SK-N-MC (cell line): Measurements from ENCODE around the gene BRAP.
"Not testable (repeated sequence)": the region's sequence is repeated elsewhere in the genome, so short reads cannot be mapped to it uniquely, and the experiment has no call there.

Experiments used
- DNase-seq: peaks from one replicate; pipeline ENCODE4 v3.0.0-alpha.2; 2011; ENCODE audit warnings: low read depth, low spot score
- H3K27ac ChIP-seq: fragments of 200-600 bp; sonication (generic); 2 replicates; pipeline ENCODE4 v1.5.1; 2016; ENCODE audit warnings: mixed run types
- H3K36me3 ChIP-seq: fragments of 200-600 bp; sonication (generic); 2 replicates; pipeline ENCODE4 v1.6.1; 2017; ENCODE audit warnings: antibody characterized with exemption, low read length, mixed read lengths; ENCODE audit not compliant: insufficient read depth
- H3K4me3 ChIP-seq: fragments of 200-600 bp; sonication (generic); 2 replicates; pipeline ENCODE4 v1.5.1; 2016
- H3K9ac ChIP-seq: fragments of 200-600 bp; sonication (generic); 2 replicates; pipeline ENCODE4 v1.8.0; 2017; ENCODE audit warnings: mixed run types, mixed read lengths; ENCODE audit not compliant: insufficient read length
- H3K9me3 ChIP-seq: fragments of 200-600 bp; sonication (generic); 2 replicates; pipeline ENCODE4 v1.6.1; 2017; ENCODE audit warnings: low read depth, mild to moderate bottlenecking, antibody characterized with exemption, low read length, moderate library complexity, mixed read lengths
- EZH2 ChIP-seq: fragments of 200-600 bp; sonication (generic); IDR thresholded peaks from one replicate; pipeline ENCODE4 v1.6.1; 2017; ENCODE audit warnings: antibody characterized with exemption
- FOXP2 ChIP-seq: optimal IDR thresholded peaks from 2 replicates; pipeline ENCODE3; 2011; ENCODE audit warnings: mild to moderate bottlenecking, moderate library complexity; ENCODE audit not compliant: insufficient read depth; ENCODE audit errors: extremely low read length, control extremely low read depth
- POLR2AphosphoS5 ChIP-seq: IDR thresholded peaks from 2 replicates; pipeline ENCODE4 v1.6.1; 2012; ENCODE audit warnings: mild to moderate bottlenecking, low read depth, low read length, borderline replicate concordance

BRAP gene

DNA sequence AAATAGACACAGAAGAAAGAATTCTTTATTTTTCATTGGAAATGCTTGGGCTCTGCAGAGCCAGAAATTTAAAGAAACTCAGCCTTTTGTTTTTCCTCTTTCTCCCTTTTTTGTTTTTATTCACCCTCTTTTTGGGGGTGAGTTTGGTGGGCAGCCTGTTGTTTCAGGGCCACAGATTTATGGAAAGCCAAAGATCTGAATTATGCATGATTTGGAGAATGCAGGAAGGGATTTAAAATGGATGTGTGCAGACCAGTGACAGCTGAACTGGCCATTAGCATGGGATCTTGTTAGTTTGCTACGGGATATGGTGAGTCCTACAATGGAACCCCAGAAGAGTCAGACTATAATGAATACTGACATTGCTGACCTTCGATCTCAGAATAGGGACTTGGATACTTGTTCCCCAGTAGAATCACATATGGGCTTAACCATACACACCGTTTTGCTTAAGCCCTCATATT is 79.0 kb downstream of the BRAP start:
- no peak for DNase-seq
- Histone ChIP-seq H3K27ac (0 out of 2 replicates have a peak overlapping the region, but pooled peaks have one; percentile 75), H3K4me3 (peak overlapping the region; percentile 11; the same call in 1 of the 2 replicates), H3K9ac (no peak overlapping the region), H3K36me3 (no peaks in the 10 kb centered on the region), H3K9me3 (no peaks in the 10 kb centered on the region)
- TF ChIP-seq FOXP2 (no peak), POLR2AphosphoS5 (no peak), EZH2 (no peak)

DNA sequence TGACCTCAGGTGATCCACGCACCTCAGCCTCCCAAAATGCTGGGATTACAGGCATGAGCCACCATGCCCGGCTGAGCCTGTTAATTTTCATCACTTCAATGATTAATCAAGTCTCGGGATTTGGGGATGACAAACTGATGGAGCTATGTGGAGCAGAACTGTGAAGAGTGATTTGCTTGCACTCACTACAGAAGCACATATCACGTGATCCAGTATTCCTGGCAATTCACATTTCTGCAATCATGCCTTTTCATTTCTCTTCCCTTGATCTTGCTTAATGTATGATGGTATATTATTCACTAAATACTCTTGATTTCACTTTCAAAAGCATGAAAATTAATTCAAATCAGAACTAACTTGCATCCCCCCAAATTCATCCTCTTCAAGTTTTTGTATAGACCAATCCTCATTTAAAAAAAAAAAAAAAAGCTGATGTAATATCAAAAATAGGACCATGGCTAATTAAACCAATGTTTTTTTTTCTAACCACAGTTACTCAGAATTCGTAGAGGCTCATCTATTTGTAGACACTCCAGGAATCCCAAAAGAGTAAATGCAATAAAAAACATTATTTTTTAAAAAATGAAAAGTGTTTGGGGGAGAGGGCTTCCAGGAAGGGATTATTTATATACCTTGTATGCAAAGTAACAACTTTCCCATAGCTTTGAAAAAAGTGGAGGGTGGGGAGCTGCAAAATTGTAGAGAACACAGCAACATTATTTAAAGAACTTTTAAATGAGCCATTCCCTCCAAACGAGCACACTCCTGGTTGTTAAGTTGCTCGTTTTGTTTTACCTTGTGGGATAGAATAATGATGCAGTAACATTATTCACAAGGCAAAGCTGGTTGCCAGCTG is 79.6 kb downstream of the BRAP start:
- Histone ChIP-seq H3K36me3 (no peaks in the 10 kb centered on the region), H3K9ac (peak overlapping the region; percentile 57), H3K27ac (peak overlapping the region; percentile 75), H3K4me3 (peak overlapping the region; percentile 11; the same call in 1 of the 2 replicates), H3K9me3 (no peaks in the 10 kb centered on the region)
- DNase-seq: no peak
- TF ChIP-seq POLR2AphosphoS5 (no peak), FOXP2 (no peak), EZH2 (no peak)

DNA sequence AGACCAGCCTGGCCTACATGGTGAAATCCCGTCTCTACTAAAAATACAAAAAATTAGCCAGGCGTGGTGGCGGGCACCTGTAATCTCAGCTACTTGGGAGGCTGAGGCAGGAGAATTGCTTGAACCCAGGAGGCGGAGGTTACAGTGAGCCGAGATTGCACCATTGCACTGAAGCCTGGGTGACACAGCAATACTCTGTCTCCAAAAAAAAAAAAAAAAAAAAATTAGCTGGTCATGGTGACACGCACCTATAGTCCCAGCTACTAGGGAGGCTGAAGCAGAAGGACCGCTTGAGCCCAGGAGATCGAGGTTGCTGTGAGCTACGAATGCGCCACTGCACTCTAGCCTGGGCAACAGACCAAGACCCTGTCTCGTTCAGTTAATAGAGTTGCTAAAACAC is 82.9 kb downstream of the BRAP start:
- H3K27ac ChIP-seq, H3K36me3 ChIP-seq, DNase-seq, H3K9ac ChIP-seq, H3K4me3 ChIP-seq, H3K9me3 ChIP-seq: not testable (repeated sequence)

DNA sequence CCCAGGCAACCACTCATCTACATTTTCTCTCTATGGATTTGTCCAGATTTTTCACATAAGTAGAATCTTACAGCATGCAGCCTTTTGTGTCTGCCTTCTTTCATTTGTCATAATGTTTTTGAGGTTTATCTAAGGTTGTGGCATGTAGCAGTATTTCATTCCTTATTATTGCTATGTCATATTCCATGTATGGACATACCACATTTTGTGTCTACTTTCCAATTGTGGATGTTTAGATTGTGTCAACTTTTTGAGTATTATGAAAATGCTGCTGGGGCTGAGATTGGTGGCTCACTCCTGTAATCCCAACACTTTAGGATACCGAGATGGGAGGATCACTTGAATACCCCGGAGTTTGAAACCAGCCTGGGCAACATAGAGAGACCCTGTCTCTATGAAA is 83.4 kb downstream of the BRAP start:
- Histone ChIP-seq H3K27ac (no peak overlapping the region), H3K36me3 (no peaks in the 10 kb centered on the region), H3K9ac (no peak overlapping the region), H3K9me3 (no peaks in the 10 kb centered on the region), H3K4me3 (no peak overlapping the region)
- TF ChIP-seq EZH2: no peak
- no peak for TF ChIP-seq POLR2AphosphoS5
- TF ChIP-seq FOXP2: no peak
- DNase-seq: no peak

DNA sequence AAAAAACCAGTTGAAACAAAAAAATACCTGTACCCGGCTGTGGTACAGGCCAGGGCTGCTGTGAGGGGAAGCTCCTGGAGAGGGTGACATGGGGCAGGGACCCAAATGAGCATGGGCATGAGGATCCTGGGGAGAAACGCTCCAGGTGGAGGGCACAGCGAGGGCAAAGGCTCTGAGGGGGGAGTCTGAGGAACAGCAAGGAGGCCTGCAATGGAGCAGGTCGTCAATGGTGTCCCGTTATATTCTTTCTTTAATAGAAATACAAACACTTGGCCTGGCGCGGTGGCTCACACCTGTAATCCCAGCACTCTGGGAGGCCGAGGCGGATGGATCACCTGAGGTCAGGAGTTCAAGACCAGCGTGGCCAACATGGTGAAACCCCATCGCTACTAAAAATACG is 84.8 kb downstream of the BRAP start:
- not testable (repeated sequence) for H3K9me3 ChIP-seq, H3K27ac ChIP-seq, H3K9ac ChIP-seq, H3K36me3 ChIP-seq, DNase-seq, H3K4me3 ChIP-seq

DNA sequence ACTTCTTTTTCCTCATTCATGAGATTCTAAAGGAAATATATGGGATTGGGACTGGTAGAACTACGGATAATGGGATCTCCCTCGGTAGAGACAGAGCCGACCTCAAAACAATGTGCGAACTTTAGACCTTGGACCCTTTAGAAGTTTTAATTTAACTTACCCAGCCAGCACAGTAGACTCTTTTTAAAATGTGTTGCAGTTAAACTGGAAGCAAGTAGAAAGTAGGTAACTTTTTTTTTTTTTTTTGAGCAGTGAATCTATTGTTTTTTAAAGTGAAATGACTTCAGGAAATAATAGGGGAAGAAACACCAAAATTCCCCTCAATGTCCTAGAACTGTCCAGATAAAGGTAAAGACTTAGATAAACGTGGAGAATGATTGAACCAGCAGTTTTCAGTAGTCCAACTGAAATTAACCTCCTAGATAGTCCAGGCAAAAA is 85.5 kb downstream of the BRAP start:
- Histone ChIP-seq H3K9ac (peak overlapping the region; percentile 88), H3K9me3 (no peaks in the 10 kb centered on the region), H3K4me3 (peak overlapping the region; percentile 79), H3K36me3 (no peaks in the 10 kb centered on the region), H3K27ac (peak overlapping the region; percentile 95)
- DNase-seq: no peak
- TF ChIP-seq FOXP2 (no peak), EZH2 (no peak), POLR2AphosphoS5 (no peak)

DNA sequence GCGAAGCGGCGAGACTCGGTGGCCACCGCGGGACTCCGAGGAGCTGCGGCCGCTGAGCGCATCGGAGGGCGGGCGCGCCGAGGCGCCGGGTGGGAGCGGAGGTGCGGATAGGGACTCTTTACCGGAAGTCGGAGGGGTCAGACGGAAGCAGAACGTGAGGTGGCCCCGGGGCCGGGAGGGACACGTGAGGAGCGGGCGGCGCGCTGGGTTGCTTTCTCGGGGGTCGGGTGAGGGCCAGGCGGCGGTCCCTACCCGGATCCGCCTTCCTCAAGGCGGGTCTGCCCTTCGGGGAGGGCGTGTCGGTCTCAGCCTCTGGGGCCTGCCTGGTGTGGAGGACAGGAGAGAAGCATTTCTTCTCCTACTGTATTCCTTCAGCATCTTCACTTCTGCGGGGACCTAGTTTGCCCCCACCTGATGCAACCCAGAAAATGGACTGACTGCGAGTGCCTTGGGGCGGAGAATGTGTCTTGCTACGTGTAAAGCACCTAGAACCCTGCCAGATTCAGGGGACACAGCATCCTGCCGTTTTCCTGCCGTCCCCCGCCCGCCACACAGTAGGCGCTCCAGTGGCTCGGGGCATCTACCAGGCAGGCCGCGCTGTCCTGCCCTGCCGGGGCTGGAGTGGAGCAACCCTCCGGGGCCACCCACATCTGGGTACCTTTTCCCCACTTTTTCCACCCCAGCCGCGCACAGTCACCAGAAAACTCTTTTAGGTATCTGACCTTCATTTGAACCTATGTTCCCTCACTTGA is 86.1 kb downstream of the BRAP start:
- peak overlapping the region; percentile 79 for H3K4me3 ChIP-seq
- no peaks in the 10 kb centered on the region for H3K9me3 ChIP-seq
- peak overlapping the region; percentile 88 for H3K9ac ChIP-seq
- no peaks in the 10 kb centered on the region for H3K36me3 ChIP-seq
- DNase-seq: peak; percentile 44
- TF ChIP-seq FOXP2 (no peak), EZH2 (no peak), POLR2AphosphoS5 (peak; percentile 91)
- peak overlapping the region; percentile 95 for H3K27ac ChIP-seq

DNA sequence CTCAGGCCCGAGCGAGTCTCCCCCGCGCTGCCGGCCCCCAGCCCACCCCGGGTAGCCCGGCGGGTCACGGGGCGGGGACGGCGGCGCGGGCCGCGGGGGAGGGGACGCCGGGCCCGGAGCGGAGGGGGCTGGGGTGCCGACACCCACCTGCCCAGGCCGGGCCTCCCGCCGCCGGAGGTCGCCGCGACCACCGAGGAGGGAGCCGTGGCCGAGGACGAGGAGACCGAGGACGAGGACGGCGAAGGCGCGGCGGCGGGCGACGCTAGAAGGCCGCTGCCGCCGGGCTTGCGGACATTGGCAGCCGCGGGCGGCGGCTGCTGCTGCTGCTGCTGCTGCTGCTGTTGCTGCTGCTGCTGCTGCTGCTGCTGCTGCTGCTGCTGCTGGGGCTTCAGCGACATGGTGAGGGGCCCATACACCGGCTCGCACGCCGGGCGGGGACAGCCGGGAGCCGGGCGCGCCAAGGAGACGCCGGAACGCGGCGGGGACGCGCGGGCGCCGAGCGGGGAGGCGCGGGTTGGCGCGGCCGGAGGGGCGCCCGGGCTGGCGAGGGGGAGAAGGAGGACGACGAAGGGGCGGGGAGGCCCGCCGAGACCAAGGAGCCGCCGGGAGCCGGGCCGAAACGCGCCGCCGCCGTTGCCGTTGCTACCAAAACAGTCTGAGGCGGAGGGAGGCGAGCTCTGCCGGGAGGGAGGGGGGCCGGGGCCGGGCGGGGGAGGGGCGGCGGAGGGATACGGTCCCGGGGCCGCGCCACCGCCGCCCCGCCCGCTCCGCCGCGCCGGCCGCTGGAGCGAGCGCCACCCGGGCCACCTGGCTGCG is 86.9 kb downstream of the BRAP start, which contains the start of gene ATXN2:
Gene ATXN2 (minus strand): TSS at position 679 of the 816 bp plus-strand sequence. CDS start 281 bp downstream, at position 398.
- H3K9me3 ChIP-seq: no peaks in the 10 kb centered on the region
- peak within 1 kb of the TSS; percentile 88 for H3K9ac ChIP-seq
- no peaks in the 10 kb centered on the region for H3K36me3 ChIP-seq
- H3K4me3 ChIP-seq: peak within 1 kb of the TSS; percentile 96
- DNase-seq: no peak
- TF ChIP-seq EZH2 (no peak), POLR2AphosphoS5 (no peak), FOXP2 (no peak)
- peak within 1 kb of the TSS; percentile 95 for H3K27ac ChIP-seq
